Activated CD4-positive, alpha-beta T cell treated with anti-CD3 and anti-CD28 coated beads, Interleukin-2, Interleukin-4, amounts not matched to agents 100 ng/mL and 50 ng/mL, durations not matched to agents 16 hours and 8 hours (primary cell): ENCODE measurements around the gene C1orf159.

Source experiments
- DNase-seq: peaks from one replicate; pipeline ENCODE4 v3.0.0-alpha.2; 2020; ENCODE audit warnings: low spot score

Gene C1orf159

DNA sequence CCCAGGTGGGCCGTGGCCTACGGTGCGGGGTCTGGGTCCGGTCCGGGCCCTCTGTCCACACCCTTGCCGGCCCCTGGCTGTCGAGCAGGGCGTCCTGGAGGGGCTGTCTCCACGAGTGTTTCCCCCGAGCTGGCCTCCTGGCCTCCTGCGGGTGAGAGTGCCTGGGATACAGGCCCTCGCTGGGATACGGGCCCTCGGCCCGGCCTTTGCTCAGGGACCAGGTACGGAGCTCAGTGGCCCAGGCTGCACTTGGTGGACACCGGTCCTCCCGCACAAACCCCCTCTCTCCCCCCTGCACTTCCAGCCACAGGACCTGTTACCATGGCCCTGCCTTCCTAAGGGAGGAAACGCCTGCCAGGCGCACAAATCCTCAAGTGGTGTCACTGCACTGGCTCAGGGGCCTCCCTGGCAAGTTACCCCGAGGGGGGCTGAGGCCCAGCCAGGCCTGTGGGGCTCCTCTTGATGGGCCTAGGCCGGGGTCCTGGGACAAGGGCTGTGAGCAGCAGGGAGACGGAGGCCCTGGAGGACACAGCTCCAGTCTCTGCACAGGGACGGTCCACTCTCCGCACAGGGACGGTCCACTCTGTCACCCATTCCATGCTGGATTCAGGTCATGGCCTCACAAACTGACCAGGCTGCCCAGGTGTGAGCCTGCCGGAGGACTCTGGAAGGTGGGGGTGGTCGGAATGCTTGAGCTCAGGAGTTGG, 23.6 kb downstream of the C1orf159 start:
- DNase-seq: no peak

DNA sequence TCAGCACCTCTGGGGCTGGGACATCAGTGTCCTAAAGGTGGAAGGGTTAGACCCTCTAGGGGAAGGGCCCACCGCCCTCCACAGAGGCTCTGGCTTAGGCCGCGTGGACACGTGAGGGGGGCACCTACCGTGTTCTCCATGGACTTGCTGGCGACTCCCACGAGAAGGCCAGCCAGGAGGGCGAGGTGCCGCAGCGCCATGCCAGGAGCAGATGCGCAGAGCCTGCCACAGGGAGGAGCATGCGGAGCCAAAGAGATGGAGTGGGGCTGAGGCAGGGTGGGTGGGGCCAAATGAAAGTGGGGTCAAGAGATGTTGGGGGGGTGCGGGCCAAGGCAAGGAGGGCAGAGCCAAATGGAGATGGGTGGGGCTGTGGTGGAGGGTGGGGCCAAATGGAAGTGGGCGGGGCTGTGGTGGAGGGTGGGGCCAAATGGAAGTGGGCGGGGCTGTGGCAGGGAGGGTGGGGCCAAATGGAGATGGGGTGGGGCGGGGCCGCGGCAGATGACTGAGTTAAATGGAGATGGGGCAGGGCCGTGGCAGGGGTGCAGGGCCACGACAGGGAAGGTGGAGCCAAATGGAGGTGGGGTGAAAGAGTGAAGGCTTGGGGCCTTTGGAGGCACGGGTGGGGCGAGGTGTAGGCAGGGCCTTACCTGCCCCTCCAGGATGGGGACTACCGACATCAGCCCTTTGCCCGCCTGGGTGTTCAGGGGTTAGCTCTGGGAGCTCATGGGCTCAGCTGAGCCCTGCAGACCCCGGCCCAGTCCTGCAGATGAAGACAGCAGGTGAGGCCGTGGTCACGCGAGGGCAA, 24.3 kb downstream of the C1orf159 start:
- DNase-seq: no peak

DNA sequence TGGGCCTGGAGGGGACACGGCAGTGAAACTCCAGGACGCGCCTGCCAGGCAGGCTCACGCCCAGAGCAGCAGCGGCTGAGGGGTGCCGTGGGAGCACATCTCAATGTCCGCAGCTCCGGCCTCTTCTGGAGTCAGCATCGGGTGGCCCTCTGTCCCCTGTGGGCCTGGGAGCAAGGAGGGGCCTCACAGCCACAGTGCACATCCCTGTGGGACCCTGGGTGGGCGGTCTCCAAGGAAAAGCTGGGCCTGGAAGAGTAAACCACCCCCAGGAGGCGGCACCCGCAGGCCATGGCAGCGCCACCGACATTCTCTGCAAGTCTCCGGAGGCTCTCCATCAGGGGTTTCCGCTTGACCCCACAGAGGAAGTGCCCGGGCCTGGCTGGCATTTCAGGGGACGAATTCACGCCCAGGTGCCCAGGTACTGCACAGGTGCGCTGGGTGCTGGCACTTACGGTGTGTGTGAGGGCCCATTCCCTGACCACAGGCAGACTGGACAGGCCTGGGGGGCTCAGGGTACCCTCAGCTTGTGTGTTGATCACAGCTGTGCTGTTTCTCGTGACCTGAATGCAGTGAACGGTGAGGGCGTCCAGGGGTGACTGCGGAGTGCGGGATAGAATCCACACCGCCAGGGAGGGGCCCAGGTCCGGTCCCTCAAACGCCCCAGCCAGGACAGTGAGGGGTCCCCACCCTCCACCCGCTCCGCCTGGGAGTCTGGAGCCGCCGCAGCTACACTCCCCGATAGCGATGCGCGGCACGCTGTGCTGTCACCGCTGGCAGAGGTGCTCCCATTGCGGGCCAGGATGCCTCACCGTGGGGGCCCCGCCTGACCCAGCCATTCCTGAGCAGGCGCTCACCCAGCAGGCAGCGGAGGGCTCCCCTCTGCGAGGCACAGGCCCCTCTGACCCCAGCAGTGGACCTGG, 25.2 kb downstream of the C1orf159 start:
- no peak for DNase-seq

DNA sequence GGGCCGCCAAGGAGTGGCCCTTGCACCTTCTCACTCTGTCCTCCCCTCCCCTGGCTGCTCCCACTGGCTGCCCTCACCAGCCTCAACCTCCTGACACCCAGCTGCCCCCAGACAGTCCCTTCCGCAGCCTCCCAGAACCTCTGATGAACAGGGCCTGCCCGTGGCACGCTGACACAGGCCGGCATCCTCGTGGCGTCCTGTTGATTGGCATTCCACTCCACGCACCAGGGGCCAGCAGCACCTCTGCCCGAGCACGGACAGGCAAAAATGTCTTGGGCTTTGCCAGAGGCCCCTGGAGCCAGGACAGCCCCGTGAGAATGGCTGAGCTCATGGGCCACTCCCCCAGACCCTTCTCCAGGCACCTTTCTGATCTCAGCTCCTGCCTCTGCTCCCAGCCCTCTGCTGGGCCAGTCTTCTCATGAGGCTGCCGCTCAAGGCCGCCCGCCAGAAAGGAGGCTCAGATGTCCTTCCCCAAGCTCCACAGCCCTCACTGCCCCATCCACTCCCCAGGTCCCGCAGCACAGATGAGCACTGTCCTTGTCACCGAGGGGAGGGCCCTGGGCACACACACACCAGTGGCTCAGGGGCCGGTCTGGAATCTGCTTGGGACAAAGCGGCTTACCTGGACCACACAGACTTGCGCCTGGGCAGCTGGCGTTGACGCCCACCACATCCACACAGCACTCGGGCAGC, 26.0 kb downstream of the C1orf159 start:
- DNase-seq: no peak

DNA sequence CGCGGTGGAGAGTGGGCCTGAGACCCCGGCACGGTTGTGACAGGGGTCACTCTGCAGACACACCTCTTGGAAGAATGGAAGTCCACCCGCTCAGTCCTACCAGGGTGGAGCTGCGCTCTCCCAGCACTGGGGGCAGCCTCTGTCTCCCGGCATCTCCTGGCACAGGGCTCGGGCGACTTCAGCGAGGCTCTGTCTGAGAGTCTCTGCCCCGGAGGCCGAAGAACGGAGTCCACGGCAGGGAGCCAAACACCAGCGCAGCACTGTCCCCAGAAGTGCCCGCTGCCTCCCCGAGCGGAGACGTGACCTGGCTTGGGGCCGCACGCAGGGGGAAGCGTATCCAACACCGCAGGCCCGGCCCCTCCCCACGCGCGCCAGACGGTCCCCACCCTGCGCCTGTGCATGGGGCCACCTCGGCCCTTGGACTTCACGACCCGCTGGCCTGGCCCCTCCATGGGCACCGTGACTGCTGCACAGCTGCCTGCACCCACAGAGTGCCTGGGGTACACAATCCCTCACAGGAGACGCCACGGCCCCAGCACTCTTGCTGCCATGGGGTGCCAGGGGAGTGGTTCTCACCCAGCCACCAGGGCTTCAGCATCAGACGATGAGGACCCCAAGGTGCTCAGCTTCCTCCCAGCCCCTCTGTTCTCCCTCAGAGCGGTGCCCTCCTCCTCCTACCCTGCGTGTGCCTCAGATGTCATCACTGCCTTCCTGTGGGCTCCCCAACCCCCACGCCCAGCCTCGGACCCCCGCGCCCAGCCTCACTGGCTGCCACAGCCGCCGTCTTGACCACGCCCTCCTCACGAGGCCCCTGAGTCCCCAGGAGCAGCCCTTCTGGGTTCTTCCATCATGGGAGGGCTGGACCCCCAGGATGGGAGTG, 26.8 kb downstream of the C1orf159 start:
- no peak for DNase-seq

DNA sequence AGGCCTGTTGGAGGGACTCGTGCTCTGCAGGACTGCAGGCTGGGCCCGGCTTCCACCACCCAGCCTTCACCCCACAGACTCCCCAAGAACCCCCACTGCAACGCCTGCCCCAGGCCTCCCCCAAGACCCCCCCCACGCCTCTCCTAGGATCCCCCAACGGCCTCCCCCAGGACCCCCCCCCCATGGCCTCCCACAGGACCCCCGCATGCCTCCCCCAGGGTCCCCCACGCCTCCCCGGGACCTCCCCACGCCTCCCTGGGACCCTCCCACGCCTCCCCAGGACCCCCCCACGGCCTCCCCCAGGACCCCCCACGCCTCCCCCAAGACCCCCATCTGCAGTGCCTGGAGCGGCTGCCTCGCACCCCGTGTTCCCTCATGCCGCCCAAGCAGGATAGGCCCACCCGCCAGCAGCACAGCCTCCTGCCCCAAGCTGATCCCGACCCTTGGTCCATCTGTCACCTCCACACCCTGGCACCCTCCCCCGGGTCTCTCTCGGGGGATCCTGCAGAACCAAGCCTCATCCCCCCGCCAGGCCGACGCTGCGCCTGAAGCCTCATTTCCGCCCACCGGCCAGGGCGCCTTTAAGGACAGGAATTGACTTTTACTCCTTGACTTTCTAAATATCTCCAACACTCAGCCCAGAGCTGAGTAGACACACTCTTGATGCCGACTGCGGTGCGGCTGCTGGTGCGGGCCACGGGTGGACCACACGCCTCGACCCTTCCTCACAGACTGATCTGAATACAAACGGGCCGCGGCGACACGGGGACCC, 27.7 kb downstream of the C1orf159 start:
- no peak for DNase-seq

DNA sequence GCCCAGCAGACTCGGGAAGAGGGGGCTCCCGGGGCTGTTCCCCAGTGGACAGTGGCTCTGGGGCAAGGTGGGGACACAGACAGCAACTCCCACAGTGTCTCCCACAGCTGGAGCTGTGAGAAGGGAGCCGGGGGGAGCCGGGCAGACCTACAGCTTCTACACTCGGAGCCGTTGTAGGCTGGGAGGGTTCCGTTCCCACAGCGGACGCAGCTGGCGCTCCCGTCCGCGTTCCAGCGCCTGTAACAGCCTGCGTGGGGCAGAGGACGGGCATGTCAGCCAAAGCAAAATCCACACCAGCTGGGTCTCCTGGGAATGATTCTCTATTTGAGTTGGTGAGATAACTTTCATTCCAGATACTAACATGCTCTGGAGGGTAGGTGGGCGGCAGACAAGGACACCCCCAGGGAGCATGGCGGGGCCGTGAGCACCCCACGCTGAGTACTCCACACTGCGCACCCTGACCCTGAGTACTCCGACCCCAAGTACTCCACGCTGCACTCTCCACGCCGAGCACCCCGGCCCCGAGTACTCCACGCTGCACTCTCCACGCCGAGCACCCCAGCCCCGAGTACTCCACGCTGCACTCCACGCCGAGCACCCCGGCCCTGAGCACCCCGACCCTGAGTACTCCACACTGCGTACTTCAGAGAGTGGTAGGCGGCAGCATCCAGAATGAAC, 28.4 kb downstream of the C1orf159 start:
- no peak for DNase-seq

DNA sequence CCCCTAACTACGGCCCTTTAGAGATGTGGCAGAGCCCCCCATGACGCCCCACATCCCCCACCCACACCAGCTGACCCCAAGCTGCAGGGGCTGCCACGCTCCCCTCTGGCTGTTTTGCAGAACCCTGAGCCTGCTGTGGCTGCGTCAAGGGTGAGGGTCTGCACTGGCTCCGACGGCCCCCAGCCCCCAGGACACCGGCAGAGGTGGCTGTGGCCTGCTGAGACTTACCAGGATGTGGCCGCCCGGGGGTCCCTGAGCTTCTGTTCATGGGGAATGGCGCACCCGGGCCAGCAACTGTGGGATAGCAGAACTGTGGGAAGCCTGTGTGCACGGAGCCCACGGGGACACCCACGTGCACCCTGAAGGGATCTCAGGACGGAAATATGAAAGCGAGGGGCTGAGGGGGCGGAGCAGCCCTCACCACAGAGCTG, 29.0 kb downstream of the C1orf159 start:
- DNase-seq: no peak

DNA sequence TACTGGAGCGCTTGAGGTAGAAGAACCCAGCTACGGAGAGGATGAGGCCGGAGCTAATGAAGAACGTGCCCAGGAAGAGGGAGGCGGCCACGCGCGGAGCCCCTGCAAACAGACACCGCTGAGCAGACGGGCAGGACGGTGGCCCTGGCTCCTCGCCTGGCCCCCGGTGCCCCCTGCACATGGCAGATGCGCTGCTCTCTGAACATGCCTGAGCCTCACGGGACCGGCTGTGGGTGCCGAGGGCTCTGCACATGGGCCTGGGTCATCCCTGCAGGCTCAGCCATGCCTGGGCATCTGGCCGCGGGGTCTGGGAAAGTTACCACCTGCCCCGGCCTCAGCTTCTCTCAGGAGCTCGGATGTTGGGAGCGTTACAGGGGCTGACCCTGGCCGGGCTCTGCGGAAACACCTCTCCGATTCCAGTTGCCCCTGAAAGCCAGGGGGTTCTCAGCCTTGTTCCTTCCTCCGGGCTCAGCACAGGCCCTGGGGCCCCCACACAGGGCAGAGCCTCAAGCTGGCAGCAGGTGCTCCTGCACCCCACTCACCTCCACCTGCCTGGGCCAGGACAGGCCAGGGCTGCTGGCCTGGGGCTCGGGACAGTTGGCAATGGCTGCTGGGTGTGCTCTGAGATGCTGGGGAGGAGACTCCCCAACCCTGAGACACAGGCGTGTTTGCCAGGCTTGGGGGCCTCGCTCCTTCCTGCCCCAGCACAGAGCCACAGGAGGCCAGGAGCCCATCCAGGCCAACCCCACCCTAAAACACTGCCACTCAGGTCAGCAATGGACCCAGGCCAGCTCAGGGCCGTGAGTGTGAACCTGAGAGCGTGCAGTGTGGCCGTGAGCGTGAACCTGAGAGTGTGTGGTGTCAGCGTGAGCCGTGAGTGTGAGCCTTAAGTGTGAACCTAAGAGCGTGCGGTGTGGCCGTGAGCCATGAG, 29.7 kb downstream of the C1orf159 start:
- no peak for DNase-seq

DNA sequence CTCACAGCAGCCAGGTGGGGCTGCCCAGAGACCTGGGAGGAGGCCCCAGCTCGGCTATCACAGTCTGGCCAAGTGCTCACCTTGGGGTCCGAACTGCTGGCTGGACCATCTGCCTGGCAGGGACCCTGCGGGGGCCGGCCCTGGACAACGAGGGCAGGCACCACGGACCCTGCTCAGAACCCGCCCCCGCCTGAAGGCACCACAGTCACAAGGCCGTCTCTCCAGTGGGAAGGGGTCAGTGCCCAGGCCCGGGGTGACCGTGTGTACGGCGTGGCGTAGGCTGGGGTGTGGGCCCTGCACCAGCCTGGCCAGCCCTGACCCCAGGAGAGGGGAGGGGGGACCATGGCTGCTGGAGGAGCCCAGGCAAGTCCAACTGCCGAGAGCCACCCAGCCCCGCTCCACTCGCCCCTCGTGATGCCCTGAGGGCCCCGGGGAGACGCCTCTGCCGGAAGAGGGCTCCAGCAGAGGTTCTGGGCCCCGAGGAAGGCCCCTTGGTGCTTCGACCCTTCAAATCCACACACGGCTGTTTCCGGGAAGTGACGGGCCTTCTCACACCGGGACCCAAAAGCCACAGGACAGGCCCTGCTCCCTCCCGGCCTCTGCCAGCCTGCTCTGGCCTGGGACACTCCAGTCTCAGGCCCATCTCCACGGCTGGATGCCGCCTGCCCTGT, 30.6 kb downstream of the C1orf159 start:
- DNase-seq: no peak

DNA sequence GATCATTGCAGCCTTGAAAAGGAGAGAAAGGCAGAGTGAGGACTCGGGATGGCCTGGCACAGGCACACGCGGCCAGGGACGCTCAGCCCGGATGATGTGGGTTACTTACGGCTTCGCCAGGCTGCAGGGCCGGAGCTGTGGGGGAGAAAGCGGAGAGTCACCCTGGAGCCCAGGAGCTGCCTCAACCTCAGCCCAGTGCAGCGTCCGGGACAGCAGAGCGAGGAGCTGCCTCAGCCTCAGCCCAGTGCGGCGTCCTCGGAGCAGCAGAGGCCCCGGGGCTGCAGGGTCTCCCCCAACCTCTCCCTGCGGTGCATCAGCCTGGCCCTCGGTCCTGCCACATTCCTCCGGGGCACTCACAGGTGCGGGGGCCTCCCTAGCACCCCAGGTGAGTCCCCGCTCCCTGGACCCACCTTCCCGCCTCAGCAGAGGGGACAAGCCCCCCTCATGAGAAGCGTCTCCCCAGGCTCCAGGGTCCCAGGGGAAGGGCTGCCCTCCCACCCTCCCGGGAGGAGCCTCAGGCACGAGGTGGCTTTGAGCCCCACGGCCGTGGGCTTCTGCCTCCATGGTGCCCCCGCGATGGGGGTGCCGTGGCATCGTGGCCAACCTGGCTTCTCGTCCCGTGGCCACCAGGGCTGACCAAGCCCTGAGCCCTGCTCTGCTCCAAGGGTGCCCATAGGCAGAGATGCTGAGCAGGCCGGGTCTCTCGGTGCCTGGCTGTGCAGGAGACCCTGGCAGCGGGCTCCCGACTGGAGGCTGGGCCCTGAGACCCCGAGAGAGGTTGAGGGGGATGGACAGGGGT, 31.3 kb downstream of the C1orf159 start:
- DNase-seq: no peak

DNA sequence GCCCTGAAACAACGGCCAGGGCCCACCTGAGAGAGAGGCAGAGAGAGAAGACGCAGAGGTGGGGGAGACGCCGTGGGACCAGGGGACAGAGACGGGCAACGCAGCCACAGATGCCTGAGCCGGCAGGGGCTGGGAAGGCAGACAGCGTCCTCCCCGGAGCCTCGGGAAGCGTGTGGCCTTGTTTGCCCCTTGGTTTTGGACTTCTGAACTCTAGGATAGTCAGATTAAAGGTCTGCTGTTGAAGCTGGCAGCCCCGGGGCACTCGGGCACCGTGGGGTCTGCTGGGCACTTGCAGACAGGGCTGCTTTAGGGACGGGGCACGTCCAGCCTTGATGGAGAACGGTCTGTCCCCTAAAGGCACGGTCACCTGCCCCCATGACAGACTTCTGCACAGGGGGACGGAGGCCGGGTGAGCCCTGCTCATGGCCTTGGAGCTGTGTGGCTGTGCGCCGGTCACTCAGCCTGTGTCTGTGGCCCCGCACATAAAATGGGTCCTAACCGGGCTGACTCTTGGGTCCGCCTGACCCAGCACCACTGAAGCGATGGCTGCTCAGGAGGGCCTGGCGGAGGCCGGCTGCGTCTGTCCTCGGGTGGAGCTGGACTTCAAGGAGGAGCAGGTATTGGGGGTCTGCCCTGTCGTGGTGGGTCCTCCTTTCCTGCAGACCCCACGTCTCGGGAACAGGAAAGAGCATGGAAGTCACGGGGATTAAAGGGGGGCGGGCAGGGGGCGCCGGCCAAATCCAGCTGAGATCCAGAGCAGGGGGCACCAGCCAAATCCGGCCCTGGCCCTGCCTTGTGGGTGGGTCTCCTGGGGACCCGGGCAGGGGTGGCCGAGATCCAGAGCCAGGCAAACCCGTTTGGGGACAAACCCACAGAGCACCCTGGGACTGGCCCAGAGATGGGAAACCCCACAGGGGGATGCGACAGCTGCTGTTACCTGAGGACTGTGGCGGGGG, 32.2 kb downstream of the C1orf159 start:
- DNase-seq: no peak

DNA sequence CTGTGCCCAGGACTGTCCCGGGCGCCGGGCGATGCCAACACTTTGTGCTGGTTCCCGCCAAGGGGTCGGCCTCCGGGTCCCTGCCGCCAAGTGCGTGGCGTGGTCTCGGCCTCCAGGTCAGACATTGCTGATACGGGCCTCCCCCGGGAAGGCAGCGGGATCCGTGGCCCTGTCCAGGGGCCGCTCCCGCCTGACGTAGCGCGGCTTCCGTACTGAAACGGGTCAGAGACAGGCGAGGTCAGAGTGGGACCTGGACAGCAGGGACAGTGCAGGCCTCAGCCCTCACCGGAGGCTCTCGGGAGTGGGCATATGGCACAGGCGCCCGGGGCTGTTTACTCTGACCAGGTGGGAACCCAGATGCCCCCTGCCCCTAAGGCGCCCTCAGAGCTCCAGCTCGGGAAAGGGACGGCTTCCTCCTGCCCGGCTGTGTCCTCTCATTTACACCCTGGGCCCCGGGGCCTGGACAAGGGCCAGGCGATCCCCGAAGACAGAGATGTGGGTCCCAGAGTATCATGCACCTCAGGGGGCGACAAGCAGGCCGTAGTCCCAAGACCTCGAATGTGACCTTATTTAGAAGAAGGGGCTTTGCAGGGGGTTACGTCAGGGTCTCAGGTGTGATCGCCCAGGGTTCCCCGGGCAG, 33.0 kb downstream of the C1orf159 start:
- DNase-seq: no peak

DNA sequence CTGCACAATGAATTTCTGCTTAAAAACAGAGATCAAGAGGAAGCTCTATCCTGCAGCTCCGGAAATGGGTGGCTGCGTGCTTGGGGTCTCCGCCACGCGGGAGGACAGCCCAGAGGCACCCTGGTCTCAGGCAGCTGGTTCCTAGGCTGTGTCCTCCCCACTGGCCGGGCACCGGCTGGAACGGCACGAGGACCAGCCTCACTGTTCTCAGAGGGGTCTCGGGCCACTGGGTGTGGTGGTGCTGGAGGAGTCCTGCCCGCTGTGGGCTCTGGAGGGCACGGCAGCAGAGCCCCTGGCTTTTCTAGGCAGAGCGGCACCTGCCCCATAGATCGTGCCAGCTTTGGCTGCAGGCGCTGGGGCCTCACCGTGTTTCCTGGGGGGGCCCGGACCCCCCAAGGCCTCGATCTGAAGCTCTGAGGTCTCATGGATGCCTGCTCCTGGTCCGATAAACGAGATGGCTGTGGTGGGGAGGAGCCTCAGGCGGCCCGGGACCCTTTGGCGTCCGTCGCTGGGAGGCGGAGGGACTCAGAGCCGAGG, 33.6 kb downstream of the C1orf159 start:
- no peak for DNase-seq
